GM12878 (cell line): ENCODE measurements around the gene SEMA5A. TPM values are rescaled to one million over a fixed set of nuclear protein-coding genes. Genes with fewer than 3 reads are reported as not detected.

ENCODE experiments used
- ATAC-seq: fragments of 200-7000 bp; cut with Tn5 transposase; 3 replicates; pipeline ENCODE4 v1.9.1; 2020; ENCODE audit warnings: mild to moderate bottlenecking, moderate library complexity
- BruUV-seq: library from RNA; stranded (reverse); fragments of 400-500 nt; replicated peaks from 2 replicates; lab custom pipeline; 2021; lab: Mats Ljungman, UMichigan
- CTCF ChIA-PET: fragments of 300-600 bp; sonication (Branson Sonifier 250); formaldehyde crosslinking; extraction: SDS; loops from one replicate; lab custom pipeline; 2021; ENCODE audit warnings: inconsistent platforms; lab: Yijun Ruan, JAX
- POLR2A ChIA-PET: fragments of 350-600 bp; formaldehyde crosslinking; extraction: SDS; loops from one replicate; lab custom pipeline; 2021; ENCODE audit warnings: inconsistent platforms; lab: Charles Lee
- RAD21 ChIA-PET: fragments of 300-600 bp; sonication (Branson Sonifier 250); formaldehyde crosslinking; loops from one replicate; lab custom pipeline; 2023; ENCODE audit warnings: antibody characterized with exemption; ENCODE audit not compliant: unreplicated experiment; lab: Charles Lee
- SMC1A ChIA-PET: fragments of 300-600 bp; sonication (Branson Sonifier 250); formaldehyde crosslinking; loops from one replicate; lab custom pipeline; 2023; ENCODE audit not compliant: unreplicated experiment, uncharacterized antibody; lab: Charles Lee
- DNase-seq: peaks from one replicate; pipeline ENCODE4 v3.0.0-alpha.2; 2011; ENCODE audit warnings: low read depth, low spot score
- FAIRE-seq: peaks from 3 replicates; lab custom pipeline; 2011; peaks lifted over from hg19 to GRCh38; lab: Jason Lieb, UNC
- H2AFZ ChIP-seq: 2 replicates; pipeline ENCODE4 v1.6.0; 2011; ENCODE audit warnings: low read depth, low read length, control low read depth; ENCODE audit not compliant: control insufficient read depth
- H3K27ac ChIP-seq: 2 replicates; pipeline ENCODE4 v1.5.1; 2011; ENCODE audit warnings: control low read depth; ENCODE audit not compliant: control insufficient read depth, insufficient read depth
- H3K27me3 ChIP-seq, 2 experiments: replicated peaks in 1 of 2; 2 replicates each; pipeline versions ENCODE4 v1.6.0 to v1.6.1; 2011; ENCODE audit warnings: low read length in 1 of 2; ENCODE audit not compliant: control insufficient read depth in 2 of 2, insufficient read depth in 2 of 2
- H3K36me3 ChIP-seq, 2 experiments: 2 replicates each; pipeline ENCODE4 v1.5.1; 2011; ENCODE audit warnings: low read length in 1 of 2; ENCODE audit not compliant: control insufficient read depth in 2 of 2, insufficient read depth in 2 of 2
- H3K4me1 ChIP-seq: 2 replicates; pipeline ENCODE4 v1.6.1; 2011; ENCODE audit warnings: mild to moderate bottlenecking, low read length, moderate library complexity, mixed read lengths; ENCODE audit not compliant: control insufficient read depth, insufficient read depth
- H3K4me2 ChIP-seq: 2 replicates; pipeline ENCODE4 v1.6.0; 2011; ENCODE audit warnings: control low read depth; ENCODE audit not compliant: control insufficient read depth, insufficient read depth
- H3K4me3 ChIP-seq: fragments of 200-600 bp; sonication (generic); 2 replicates; pipeline ENCODE4 v1.5.1; 2016
- H3K79me2 ChIP-seq: 2 replicates; pipeline ENCODE4 v1.6.0; 2011; ENCODE audit warnings: low read length; ENCODE audit not compliant: control insufficient read depth, insufficient read depth
- H3K9ac ChIP-seq: 2 replicates; pipeline ENCODE4 v1.8.0; 2011; ENCODE audit warnings: low read length, control low read depth, mixed read lengths; ENCODE audit not compliant: control insufficient read depth, insufficient read depth
- H3K9me3 ChIP-seq: replicated peaks from 3 replicates; pipeline ENCODE4 v1.5.1; 2011; ENCODE audit warnings: mild to moderate bottlenecking, low read length; ENCODE audit not compliant: control insufficient read depth, insufficient read depth
- H4K20me1 ChIP-seq: 2 replicates; pipeline ENCODE4 v1.6.0; 2011; ENCODE audit not compliant: control insufficient read depth, insufficient read depth
- ELK1 ChIP-seq: IDR thresholded peaks from 2 replicates; pipeline ENCODE4 v1.6.1; 2012; ENCODE audit warnings: low read depth, low read length, improper control_type of control experiment
- GATAD2B ChIP-seq: fragments of 450-650 bp; conservative IDR thresholded peaks from 2 replicates; pipeline ENCODE4 v1.6.1; 2017; ENCODE audit warnings: low read depth, mild to moderate bottlenecking, moderate library complexity
- HDAC6 ChIP-seq: fragments of 200-600 bp; sonication (generic); IDR thresholded peaks from one replicate; pipeline ENCODE4 v1.8.0; 2017; ENCODE audit warnings: antibody characterized with exemption; ENCODE audit not compliant: unreplicated experiment
- MLLT1 ChIP-seq: fragments of 450-650 bp; IDR thresholded peaks from 2 replicates; pipeline ENCODE4 v1.6.1; 2016; ENCODE audit warnings: mild to moderate bottlenecking
- NR2C2 ChIP-seq: IDR thresholded peaks from 2 replicates; pipeline ENCODE4 v1.6.1; 2011; ENCODE audit warnings: borderline replicate concordance, low read depth; ENCODE audit not compliant: control insufficient read depth, insufficient read length
- POLR2AphosphoS2 ChIP-seq: IDR thresholded peaks from 2 replicates; pipeline ENCODE4 v1.6.1; 2011; ENCODE audit warnings: low read depth, mild to moderate bottlenecking, low read length, improper control_type of control experiment, moderate library complexity
- RB1 ChIP-seq: fragments of 450-650 bp; formaldehyde crosslinking; IDR thresholded peaks from 2 replicates; pipeline ENCODE4 v1.6.1; 2017; ENCODE audit warnings: mild to moderate bottlenecking, borderline replicate concordance
- REST ChIP-seq: IDR thresholded peaks from 2 replicates; pipeline ENCODE4 v1.6.1; 2012; ENCODE audit warnings: mild to moderate bottlenecking, low read depth, low read length
- TBL1XR1 ChIP-seq: IDR thresholded peaks from 2 replicates; pipeline ENCODE4 v1.6.1; 2012; ENCODE audit warnings: low read depth, low read length, improper control_type of control experiment
- TCF12 ChIP-seq: IDR thresholded peaks from 2 replicates; pipeline ENCODE4 v1.6.1; 2011; ENCODE audit warnings: low read depth, mild to moderate bottlenecking, low read length
- WGBS: methylation state at CpG from one replicate; pipeline ENCODE4 v1.1.6; 2016; ENCODE audit warnings: low lambda C conversion rate; ENCODE audit not compliant: insufficient replicate concordance, insufficient coverage; ENCODE audit errors: missing lambda C conversion rate; 5-methylcytosine and 5-hydroxymethylcytosine counted together
- in situ Hi-C: fragments of 300-500 bp; cut with MboI; formaldehyde crosslinking; loops from 9 replicates; pipeline ENCODE4 v1.14.3; 2018; ENCODE audit warnings: mixed read lengths
- intact Hi-C: fragments of 100-400 bp; cut with micrococcal nuclease; formaldehyde crosslinking; loops from one replicate; pipeline ENCODE4 v1.14.2; 2022; ENCODE audit not compliant: unreplicated experiment
- polyA plus RNA-seq, 11 experiments: library from polyadenylated mRNA; depleted of rRNA in 4 of 11; unstranded in 6 of 11; stranded (reverse) in 5 of 11; fragments of >200 nt; fragmentation: Nextera tagmentation in 4 of 11; fragmentation: Illumina TruSeq in 1 of 11; extraction: Ambion mirVana in 4 of 11; extraction: Trizol in 1 of 11; gene quantifications; 1 replicate in 1 of 11; 2 replicates in 10 of 11; pipeline versions ENCODE4 v1.2.1 to v1.2.3, GENCODE V29; 2011 to 2016; ENCODE audit warnings: inconsistent platforms in 2 of 11, missing spikeins in 2 of 11, low read depth in 1 of 11
- total RNA-seq, 4 experiments: library from RNA; depleted of rRNA in 3 of 4; stranded (reverse); fragments of >200 nt in 3 of 4; fragmentation: Illumina TruSeq in 1 of 4; extraction: Trizol in 1 of 4; gene quantifications; 2 replicates each; pipeline versions ENCODE4 v1.2.1 to v1.2.3, GENCODE V29; 2013 to 2021
- TF ChIP-seq, protein P1 (sequence below): fragments of 450-650 bp; IDR thresholded peaks from 2 replicates; pipeline ENCODE4 v1.6.1; 2017; ENCODE audit warnings: mild to moderate bottlenecking, moderate library complexity

Gene SEMA5A
- total and polyA plus RNA-seq, 10 of the 15 experiments (the other 5 are each of a cell fraction or from before 2014, with no cell fraction given), result 0.03 to 2.4 (median 0.09) TPM; not detected in 1

GRCh38 chr5:9058161-9058560, 487.7 kb downstream of the SEMA5A start (continued):
- TF ChIP-seq MLLT1 (no peak), TBL1XR1 (no peak)
- TF ChIP-seq, all 136 proteins: peak for 0

- POLR2A ChIA-PET, result no interaction called here
These were observed 488.4 kb downstream of the SEMA5A start for GRCh38 chr5:9057406-9058000.

More at GRCh38 chr5:9057406-9058000, 488.4 kb downstream of the SEMA5A start:
- ChIA-PET SMC1A (interaction anchor here (1.0 to 1.7 kb wide), 3 partner anchors 9 to 77 kb away, joined by 3 to 5 read pairs (median 3); no protein-coding TSS in a partner anchor), CTCF (interaction anchor here (1.4 kb wide), 1 partner anchor 173 kb away, joined by 4 read pairs; no protein-coding TSS in a partner anchor), RAD21 (no interaction called here)
- Histone ChIP-seq H4K20me1 (no peaks in the 10 kb centered on the region), H3K4me2 (no peak overlapping the region), H3K4me3 (no peak overlapping the region), H3K79me2 (no peaks in the 10 kb centered on the region), H3K9ac (no peak overlapping the region), H3K4me1 (no peaks in the 10 kb centered on the region; the same call in 1 of the 2 replicates), H3K9me3 (no peaks in the 10 kb centered on the region), H3K27ac (no peak overlapping the region), H3K36me3 (no peaks in the 10 kb centered on the region), H3K27me3 (no peaks in the 10 kb centered on the region), H2AFZ (no peak overlapping the region)
- no TSS peak for BruUV-seq
- 82% methylated on average over 3 of the region's 3 CpGs for WGBS
- ATAC-seq (no peak), FAIRE-seq (no peak), DNase-seq (no peak)
- in situ Hi-C loops (no loop called here), intact Hi-C loops (no loop called here)
- TF ChIP-seq HDAC6 (no peak), REST (no peak), NR2C2 (no peak), TCF12 (no peak), GATAD2B (no peak), RB1 (no peak), ELK1 (no peak), POLR2AphosphoS2 (no peak)
- TF ChIP-seq, protein P1, sequence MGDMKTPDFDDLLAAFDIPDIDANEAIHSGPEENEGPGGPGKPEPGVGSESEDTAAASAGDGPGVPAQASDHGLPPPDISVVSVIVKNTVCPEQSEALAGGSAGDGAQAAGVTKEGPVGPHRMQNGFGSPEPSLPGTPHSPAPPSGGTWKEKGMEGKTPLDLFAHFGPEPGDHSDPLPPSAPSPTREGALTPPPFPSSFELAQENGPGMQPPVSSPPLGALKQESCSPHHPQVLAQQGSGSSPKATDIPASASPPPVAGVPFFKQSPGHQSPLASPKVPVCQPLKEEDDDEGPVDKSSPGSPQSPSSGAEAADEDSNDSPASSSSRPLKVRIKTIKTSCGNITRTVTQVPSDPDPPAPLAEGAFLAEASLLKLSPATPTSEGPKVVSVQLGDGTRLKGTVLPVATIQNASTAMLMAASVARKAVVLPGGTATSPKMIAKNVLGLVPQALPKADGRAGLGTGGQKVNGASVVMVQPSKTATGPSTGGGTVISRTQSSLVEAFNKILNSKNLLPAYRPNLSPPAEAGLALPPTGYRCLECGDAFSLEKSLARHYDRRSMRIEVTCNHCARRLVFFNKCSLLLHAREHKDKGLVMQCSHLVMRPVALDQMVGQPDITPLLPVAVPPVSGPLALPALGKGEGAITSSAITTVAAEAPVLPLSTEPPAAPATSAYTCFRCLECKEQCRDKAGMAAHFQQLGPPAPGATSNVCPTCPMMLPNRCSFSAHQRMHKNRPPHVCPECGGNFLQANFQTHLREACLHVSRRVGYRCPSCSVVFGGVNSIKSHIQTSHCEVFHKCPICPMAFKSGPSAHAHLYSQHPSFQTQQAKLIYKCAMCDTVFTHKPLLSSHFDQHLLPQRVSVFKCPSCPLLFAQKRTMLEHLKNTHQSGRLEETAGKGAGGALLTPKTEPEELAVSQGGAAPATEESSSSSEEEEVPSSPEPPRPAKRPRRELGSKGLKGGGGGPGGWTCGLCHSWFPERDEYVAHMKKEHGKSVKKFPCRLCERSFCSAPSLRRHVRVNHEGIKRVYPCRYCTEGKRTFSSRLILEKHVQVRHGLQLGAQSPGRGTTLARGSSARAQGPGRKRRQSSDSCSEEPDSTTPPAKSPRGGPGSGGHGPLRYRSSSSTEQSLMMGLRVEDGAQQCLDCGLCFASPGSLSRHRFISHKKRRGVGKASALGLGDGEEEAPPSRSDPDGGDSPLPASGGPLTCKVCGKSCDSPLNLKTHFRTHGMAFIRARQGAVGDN, result no peak
